Posterior cingulate gyrus (tissue), 11 donors: Measurements from ENCODE around the gene NUP107.
"Not testable (repeated sequence)": the region's sequence is repeated elsewhere in the genome, so short reads cannot be mapped to it uniquely, and the experiment has no call there.

Experiments
- DNase-seq, 10 donors: peaks; one replicate each; pipeline versions ENCODE4 v3.0.0 to v3.0.0-alpha.2; 2020 to 2021; ENCODE audit warnings: mixed read lengths in 3 of 10
- intact Hi-C: fragments of 100-400 bp; cut with DNase I; formaldehyde crosslinking; loops from one replicate; pipeline ENCODE4 v1.15.1; 2023

Gene NUP107

DNA sequence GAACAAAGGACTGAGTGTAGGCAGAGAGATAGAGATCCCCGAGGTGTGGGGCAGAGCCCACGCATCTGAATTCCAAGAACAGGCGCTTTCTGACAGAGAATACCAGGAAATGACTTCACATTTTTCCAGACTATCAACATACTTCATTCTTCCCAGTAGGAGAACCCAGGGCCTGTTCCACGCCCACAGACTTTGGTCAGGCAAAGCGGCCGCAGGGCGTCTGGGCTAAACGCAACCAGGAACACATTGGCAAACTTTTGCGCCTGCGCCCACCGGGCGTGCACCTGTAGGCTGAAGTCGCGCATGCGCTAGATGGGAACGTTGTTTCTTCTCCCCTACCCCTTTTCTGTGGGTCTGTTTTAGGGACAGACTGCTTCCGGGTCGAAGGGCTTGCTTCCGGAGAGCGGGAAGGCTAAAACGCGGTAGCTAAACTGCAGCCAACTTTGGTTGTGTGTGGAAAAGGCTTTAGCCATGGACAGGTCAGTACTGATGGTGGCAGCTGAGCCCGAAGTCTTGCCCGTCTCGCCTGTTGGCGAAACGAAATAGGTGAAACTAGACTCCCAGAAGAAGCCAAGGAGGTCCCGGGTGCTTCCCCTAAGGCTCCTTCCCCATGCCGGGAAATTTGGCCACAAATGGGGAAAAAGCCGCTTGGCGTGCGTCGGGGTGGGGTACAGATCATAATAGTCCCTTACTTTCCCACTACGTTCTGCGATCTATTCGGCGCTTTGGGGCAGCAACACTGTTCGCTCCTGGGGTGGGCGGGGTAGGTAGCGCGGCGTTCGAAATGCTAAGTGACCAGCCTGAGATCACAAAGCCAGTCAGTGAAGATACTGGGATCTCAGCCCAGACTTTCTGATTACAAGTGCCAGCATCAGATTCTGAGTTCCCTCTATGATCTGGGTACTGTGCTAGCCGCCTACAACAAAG, at the start of gene NUP107:
Gene NUP107 (plus strand): TSS at position 384 of the 927 bp plus-strand sequence. CDS start 88 bp downstream, at position 472.
- intact Hi-C loops = loop anchor here (1.0 to 10.0 kb wide), 4 partner anchors 60 to 352 kb away; partner anchors contain the start of genes MDM1 and SLC35E3
- peak; percentile 93 to 99 (median 95) for DNase-seq

GRCh38 chr12:68637439-68637838, 49.3 kb upstream of the NUP107 start:
- intact Hi-C loops, DNase-seq: not testable (repeated sequence)

GRCh38 chr12:68638171-68638570, 48.6 kb upstream of the NUP107 start:
- DNase-seq = no peak
- intact Hi-C loops = no loop called here

DNA sequence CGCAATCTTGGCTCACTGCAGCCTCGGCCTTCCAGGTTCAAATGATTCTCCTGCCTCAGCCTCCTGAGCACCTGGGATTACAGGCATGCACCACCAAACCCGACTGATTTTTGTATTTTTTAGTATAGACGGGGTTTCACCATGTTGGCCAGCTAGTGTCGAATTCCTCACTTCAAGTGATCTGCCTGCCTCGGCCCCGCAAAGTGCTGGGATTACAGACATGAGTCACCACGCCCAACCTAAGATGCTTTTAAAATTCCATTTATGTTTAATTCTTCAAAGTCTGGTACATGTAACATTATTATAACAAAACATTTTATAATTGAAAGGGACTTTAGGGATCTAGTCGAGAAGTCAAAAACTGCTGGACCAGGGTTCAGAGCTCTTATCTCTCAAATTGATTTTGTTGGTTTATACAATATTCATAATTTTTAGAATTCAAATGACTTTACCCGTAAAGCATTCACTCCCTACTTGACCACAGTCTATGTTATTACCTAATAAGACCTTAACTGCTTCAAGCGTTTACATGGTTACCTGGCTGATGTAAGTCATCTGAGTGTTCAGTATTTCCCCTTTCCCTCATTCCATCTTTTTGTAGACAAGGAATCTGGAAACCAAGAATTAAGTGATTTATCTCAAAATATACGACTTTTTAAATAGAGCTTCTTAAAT, 47.9 kb upstream of the NUP107 start:
- DNase-seq = peak in 1 of 10 donors; percentile 38
- intact Hi-C loops = no loop called here

DNA sequence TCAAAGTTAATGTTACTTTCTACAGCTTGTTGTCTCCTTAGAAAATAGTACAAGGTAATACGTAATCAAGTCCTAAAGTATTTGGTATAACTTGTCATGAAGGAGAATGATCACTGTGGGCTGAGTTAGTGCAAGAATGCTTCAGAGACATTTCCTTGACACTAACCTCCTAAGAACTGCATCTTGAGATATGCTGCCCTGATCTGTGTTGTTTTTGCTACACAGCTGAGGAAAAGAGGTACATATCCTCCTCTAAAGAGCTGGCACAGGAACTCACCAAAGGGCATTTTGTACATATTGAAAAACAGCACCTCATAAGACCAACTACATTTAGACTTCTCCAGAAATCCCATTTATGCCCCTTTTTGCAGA, 47.4 kb upstream of the NUP107 start:
- intact Hi-C loops = no loop called here
- DNase-seq = no peak

- intact Hi-C loops = no loop called here
- no peak for DNase-seq
Observed at GRCh38 chr12:68641138-68641537, 45.6 kb upstream of the NUP107 start.

GRCh38 chr12:68646484-68646883, 40.3 kb upstream of the NUP107 start:
- intact Hi-C loops = no loop called here
- DNase-seq = no peak

GRCh38 chr12:68647507-68647906, 39.3 kb upstream of the NUP107 start:
- intact Hi-C loops = no loop called here
- DNase-seq = no peak

DNA sequence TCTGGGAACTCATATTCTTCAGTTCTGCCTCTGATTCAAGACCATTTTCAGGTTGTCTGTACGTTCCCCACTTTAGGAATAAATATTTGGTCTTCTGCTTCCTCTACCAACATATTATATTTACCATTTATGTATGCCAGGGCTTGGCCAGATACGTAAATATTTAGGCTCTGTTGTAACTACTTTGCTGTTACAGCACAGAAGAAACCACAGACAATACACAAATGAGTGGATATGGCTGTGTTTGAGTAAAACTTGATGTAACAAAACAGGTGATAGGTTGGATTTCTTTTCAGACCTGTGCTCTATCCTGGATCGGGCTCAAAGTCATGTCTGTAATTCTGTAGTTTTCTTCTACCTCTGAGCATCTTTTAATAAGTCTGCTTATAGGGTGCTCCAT, 38.6 kb upstream of the NUP107 start:
- intact Hi-C loops = no loop called here
- no peak for DNase-seq

GRCh38 chr12:68665016-68665569, 21.7 kb upstream of the NUP107 start:
- intact Hi-C loops = no loop called here
- no peak for DNase-seq

DNA sequence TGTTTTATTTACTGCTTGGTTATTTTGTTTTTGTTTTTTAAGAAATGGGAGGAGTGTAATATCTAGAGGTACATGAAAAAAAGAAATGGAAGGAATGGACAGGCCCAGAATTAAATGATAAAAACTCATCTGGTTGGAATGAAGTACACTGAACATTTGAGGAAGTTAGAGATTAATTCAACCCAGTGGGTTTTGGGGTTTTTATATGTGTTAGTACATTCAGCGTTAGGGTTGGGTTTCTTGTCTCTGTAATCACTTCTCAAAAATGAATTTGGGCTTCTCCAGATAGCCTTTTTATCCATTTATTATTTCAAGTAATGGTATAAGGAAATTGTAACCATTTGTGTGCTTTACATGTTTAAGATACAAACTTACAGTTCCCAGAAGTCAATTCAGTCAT, 19.5 kb upstream of the NUP107 start:
- DNase-seq = no peak
- intact Hi-C loops = no loop called here

- intact Hi-C loops = no loop called here
- DNase-seq = no peak
Observed at GRCh38 chr12:68667896-68668295, 18.9 kb upstream of the NUP107 start.

GRCh38 chr12:68671179-68671578, 15.6 kb upstream of the NUP107 start:
- DNase-seq = no peak
- intact Hi-C loops = no loop called here

- intact Hi-C loops = no loop called here
- DNase-seq = no peak
Observed at GRCh38 chr12:68673788-68674187, 13.0 kb upstream of the NUP107 start.

- no peak for DNase-seq
- intact Hi-C loops = no loop called here
Observed at GRCh38 chr12:68674376-68674775, 12.4 kb upstream of the NUP107 start.

- intact Hi-C loops = no loop called here
- no peak for DNase-seq
Observed at GRCh38 chr12:68675101-68675842, 11.5 kb upstream of the NUP107 start.

GRCh38 chr12:68676854-68677253, 9.9 kb upstream of the NUP107 start:
- intact Hi-C loops, DNase-seq: not testable (repeated sequence)

DNA sequence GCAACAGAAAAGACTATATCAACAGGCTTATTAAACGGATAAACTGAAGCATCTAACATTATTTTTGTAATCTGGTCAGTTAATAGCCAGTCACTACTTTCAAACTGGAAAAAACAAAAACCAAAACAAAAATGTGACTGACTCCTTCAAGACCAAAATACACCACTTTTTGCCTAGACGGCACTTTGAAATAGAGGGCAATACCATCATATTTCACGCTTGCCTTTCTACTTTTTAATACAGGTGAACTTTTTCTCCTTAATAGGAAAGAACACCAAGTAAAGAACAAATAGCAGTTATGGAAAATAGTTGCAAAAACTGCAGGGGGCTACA, 550 bp upstream of the NUP107 start:
- DNase-seq = no peak
- intact Hi-C loops = loop anchor here (1.0 to 10.0 kb wide), 4 partner anchors 61 to 351 kb away; partner anchors contain the start of genes MDM1 and SLC35E3

DNA sequence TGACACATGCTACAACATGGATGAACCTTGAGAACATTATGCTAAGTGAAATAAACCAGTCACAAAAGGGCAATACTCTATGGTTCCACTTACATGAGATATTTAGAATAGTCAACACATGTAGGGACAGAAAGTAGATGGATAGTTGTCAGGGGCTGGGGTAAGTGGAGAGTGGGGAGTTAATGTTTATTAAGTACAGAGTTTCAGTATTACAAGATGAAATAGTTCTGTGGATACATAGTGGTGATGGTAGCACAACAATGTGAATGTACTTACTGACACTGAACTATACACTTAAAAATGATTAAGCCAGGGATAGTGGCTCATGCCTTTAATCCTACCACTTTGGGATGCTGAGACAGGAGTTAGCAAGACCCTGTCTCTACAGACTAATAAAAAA, 8.7 kb downstream of the NUP107 start:
- no peak for DNase-seq
- intact Hi-C loops = no loop called here

DNA sequence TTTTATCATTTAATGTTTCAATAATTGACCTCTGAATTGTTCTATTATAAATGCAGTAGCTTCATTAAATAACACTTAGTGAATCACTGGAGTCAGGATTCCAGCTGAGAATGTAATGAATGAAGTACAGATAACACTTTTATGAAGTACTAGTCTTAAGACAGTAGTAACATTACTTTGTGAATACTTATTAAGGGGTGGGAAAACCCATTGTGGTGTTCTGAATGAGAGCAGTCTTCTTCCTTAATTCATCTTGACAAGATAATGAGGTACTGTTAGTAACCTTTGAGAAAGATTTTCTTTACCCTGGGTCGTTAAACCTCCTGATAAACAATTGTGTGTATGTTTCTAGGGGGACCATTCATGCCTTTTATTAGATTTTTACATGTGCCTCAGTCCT, 12.7 kb downstream of the NUP107 start:
- intact Hi-C loops = no loop called here
- DNase-seq = no peak

- DNase-seq = no peak
- intact Hi-C loops = no loop called here
Observed at GRCh38 chr12:68727776-68728175, 41.0 kb downstream of the NUP107 start.
